Neural cell (in vitro differentiated cells): ENCODE results near the gene LRMDA. TPM values are rescaled to one million over a fixed set of nuclear protein-coding genes. Genes with fewer than 3 reads are reported as not detected.

ENCODE experiments used
- H2AFZ ChIP-seq: fragments of 200-600, 300-800 bp; sonication (generic), shearing (Covaris generic); 2 replicates; pipeline ENCODE4 v1.6.0; 2014; ENCODE audit warnings: low read depth, mild to moderate bottlenecking, antibody characterized with exemption, low read length, moderate library complexity
- H3F3A ChIP-seq: fragments of 200-600 bp; shearing (Covaris generic); 2 replicates; pipeline ENCODE4 v1.6.1; 2016; ENCODE audit warnings: mild to moderate bottlenecking, moderate library complexity, mixed read lengths, antibody characterized with exemption, low read length; ENCODE audit not compliant: insufficient read depth, poor library complexity, severe bottlenecking
- H3K27ac ChIP-seq: fragments of 200-600, 300-800 bp; sonication (generic), shearing (Covaris generic); 2 replicates; pipeline ENCODE4 v1.5.1; 2014; ENCODE audit warnings: mild to moderate bottlenecking, low read length, moderate library complexity
- H3K27me3 ChIP-seq: fragments of 300-800, 200-600 bp; sonication (generic), shearing (Covaris generic); 2 replicates; pipeline ENCODE4 v1.6.0; 2014; ENCODE audit warnings: mild to moderate bottlenecking, low read depth, low read length, moderate library complexity; ENCODE audit not compliant: insufficient read depth
- H3K36me3 ChIP-seq: fragments of 300-800, 200-600 bp; sonication (generic), shearing (Covaris generic); 2 replicates; pipeline ENCODE4 v1.5.1; 2014; ENCODE audit warnings: mild to moderate bottlenecking, antibody characterized with exemption, low read length, moderate library complexity; ENCODE audit not compliant: insufficient read depth
- H3K4me2 ChIP-seq: fragments of 300-800, 200-600 bp; sonication (generic), shearing (Covaris generic); 2 replicates; pipeline ENCODE4 v1.6.0; 2014; ENCODE audit warnings: mild to moderate bottlenecking, low read length
- H3K4me3 ChIP-seq: fragments of 300-800, 200-600 bp; sonication (generic), shearing (Covaris generic); 2 replicates; pipeline ENCODE4 v1.5.1; 2014; ENCODE audit warnings: mild to moderate bottlenecking, low read length, moderate library complexity
- H3K79me2 ChIP-seq: fragments of 200-600 bp; shearing (Covaris generic); replicated peaks from 2 replicates; pipeline ENCODE4 v1.6.0; 2014; ENCODE audit warnings: mild to moderate bottlenecking, low read length, moderate library complexity; ENCODE audit not compliant: insufficient read depth
- H3K9ac ChIP-seq: fragments of 300-800, 200-600 bp; sonication (generic), shearing (Covaris generic); 2 replicates; pipeline ENCODE4 v1.6.1; 2016; ENCODE audit warnings: mild to moderate bottlenecking, low read length, mixed read lengths
- H3K9me2 ChIP-seq: fragments of 200-600 bp; shearing (Covaris generic); 2 replicates; pipeline ENCODE4 v1.6.1; 2016; ENCODE audit warnings: mild to moderate bottlenecking, low read length, mixed read lengths; ENCODE audit not compliant: insufficient read depth
- H3K9me3 ChIP-seq: fragments of 200-600, 300-800 bp; sonication (generic), shearing (Covaris generic); 2 replicates; pipeline ENCODE4 v1.6.1; 2016; ENCODE audit warnings: mild to moderate bottlenecking, mixed run types, low read length, moderate library complexity, mixed read lengths
- H4K20me1 ChIP-seq: fragments of 200-600 bp; shearing (Covaris generic); 2 replicates; pipeline ENCODE4 v1.6.1; 2016; ENCODE audit warnings: mild to moderate bottlenecking, mixed run types; ENCODE audit not compliant: insufficient read depth
- EP300 ChIP-seq: fragments of 450-650 bp; conservative IDR thresholded peaks from 2 replicates; pipeline ENCODE4 v1.6.1; 2014; ENCODE audit warnings: antibody characterized with exemption, mild to moderate bottlenecking, moderate library complexity; ENCODE audit not compliant: poor library complexity, severe bottlenecking
- EZH2 ChIP-seq: fragments of 200-600, 300-800 bp; shearing (Covaris generic), sonication (generic); IDR thresholded peaks from 2 replicates; pipeline ENCODE4 v1.6.1; 2014; ENCODE audit warnings: antibody characterized with exemption, low read length, borderline replicate concordance, mild to moderate bottlenecking; ENCODE audit not compliant: insufficient read depth, poor library complexity, severe bottlenecking
- MXI1 ChIP-seq: fragments of 450-650 bp; conservative IDR thresholded peaks from 2 replicates; pipeline ENCODE4 v1.6.1; 2014; ENCODE audit warnings: antibody characterized with exemption, mild to moderate bottlenecking; ENCODE audit not compliant: poor library complexity, severe bottlenecking
- POLR2AphosphoS5 ChIP-seq: IDR thresholded peaks from 2 replicates; pipeline ENCODE4 v1.6.1; 2012
- RAD21 ChIP-seq: fragments of 450-650 bp; conservative IDR thresholded peaks from 2 replicates; pipeline ENCODE4 v1.6.1; 2014; ENCODE audit warnings: antibody characterized with exemption, mild to moderate bottlenecking, moderate library complexity
- REST ChIP-seq: IDR thresholded peaks from 2 replicates; pipeline ENCODE4 v1.6.1; 2012; ENCODE audit warnings: borderline replicate concordance
- SMC3 ChIP-seq: fragments of 450-650 bp; conservative IDR thresholded peaks from 2 replicates; pipeline ENCODE4 v1.6.1; 2014; ENCODE audit warnings: antibody characterized with exemption, mild to moderate bottlenecking, moderate library complexity; ENCODE audit not compliant: poor library complexity
- TAF1 ChIP-seq: IDR thresholded peaks from 2 replicates; pipeline ENCODE4 v1.6.1; 2012; ENCODE audit warnings: low read depth
- polyA plus RNA-seq: library from polyadenylated mRNA; depleted of rRNA; stranded (reverse); fragments of >200 nt; gene quantifications from 2 replicates; pipeline ENCODE4 v1.2.3, GENCODE V29; 2014
- TF ChIP-seq, protein P1 (sequence below): fragments of 450-650 bp; IDR thresholded peaks from 2 replicates; pipeline ENCODE4 v1.5.1; 2014; ENCODE audit warnings: antibody characterized with exemption, mild to moderate bottlenecking, moderate library complexity; ENCODE audit not compliant: poor library complexity, severe bottlenecking

Gene LRMDA
- polyA plus RNA-seq, 1 donor from 2014 or later, result 5.6 TPM

GRCh38 chr10:75771606-75772005 lies 340.2 kb downstream of the LRMDA start:
- Histone ChIP-seq H3K36me3 (no peaks in the 10 kb centered on the region), H3K9ac (no peak overlapping the region), H3K9me3 (no peaks in the 10 kb centered on the region), H3K27me3 (no peaks in the 10 kb centered on the region), H3F3A (no peaks in the 10 kb centered on the region), H3K79me2 (no peaks in the 10 kb centered on the region), H3K9me2 (no peaks in the 10 kb centered on the region), H3K27ac (no peak overlapping the region), H2AFZ (no peak overlapping the region), H4K20me1 (no peaks in the 10 kb centered on the region), H3K4me2 (no peak overlapping the region), H3K4me3 (no peak overlapping the region)
- TF ChIP-seq TAF1 (no peak), REST (no peak), EZH2 (no peak), RAD21 (no peak), EP300 (no peak), MXI1 (no peak)
- TF ChIP-seq, protein P1, sequence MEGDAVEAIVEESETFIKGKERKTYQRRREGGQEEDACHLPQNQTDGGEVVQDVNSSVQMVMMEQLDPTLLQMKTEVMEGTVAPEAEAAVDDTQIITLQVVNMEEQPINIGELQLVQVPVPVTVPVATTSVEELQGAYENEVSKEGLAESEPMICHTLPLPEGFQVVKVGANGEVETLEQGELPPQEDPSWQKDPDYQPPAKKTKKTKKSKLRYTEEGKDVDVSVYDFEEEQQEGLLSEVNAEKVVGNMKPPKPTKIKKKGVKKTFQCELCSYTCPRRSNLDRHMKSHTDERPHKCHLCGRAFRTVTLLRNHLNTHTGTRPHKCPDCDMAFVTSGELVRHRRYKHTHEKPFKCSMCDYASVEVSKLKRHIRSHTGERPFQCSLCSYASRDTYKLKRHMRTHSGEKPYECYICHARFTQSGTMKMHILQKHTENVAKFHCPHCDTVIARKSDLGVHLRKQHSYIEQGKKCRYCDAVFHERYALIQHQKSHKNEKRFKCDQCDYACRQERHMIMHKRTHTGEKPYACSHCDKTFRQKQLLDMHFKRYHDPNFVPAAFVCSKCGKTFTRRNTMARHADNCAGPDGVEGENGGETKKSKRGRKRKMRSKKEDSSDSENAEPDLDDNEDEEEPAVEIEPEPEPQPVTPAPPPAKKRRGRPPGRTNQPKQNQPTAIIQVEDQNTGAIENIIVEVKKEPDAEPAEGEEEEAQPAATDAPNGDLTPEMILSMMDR, result no peak

DNA sequence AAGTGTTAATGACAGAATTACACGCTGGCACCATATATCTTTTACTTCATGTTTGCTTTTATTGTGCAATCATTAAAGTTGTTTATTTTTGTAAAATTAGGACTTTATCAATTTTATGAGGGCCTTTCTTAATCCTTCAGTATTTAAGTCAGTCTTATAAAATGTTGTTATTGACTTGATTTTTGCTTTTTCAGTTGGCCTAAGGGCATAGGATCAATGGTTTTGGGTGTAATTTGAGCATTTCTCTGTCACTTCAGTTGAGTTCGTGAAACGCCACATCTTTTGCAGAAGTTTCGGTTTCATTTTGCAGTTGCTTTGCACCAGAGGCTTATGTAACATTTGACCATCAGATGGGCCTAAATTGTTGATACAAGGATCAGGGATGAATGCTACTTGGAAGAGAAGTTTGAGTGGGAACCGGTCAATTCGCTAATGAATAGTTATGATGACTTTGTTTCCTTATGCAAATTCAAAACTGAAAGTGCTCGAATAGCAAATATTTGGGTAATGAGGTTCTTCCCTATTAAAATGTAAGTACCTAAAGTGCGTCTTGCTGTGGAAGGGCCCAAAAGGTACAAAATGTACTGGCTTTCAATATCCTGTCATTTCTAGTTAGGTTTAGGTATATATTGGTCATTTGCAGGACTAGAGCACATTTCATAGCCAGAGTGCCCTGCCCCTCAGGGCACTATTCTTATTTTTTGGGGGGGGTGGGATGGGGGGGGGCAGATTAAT lies 340.9 kb downstream of the LRMDA start:
- Histone ChIP-seq H4K20me1 (no peaks in the 10 kb centered on the region), H3K79me2 (no peaks in the 10 kb centered on the region), H3K9me2 (no peaks in the 10 kb centered on the region), H2AFZ (no peak overlapping the region), H3F3A (no peaks in the 10 kb centered on the region), H3K9me3 (no peaks in the 10 kb centered on the region), H3K4me3 (no peak overlapping the region), H3K36me3 (no peaks in the 10 kb centered on the region), H3K27ac (no peak overlapping the region), H3K9ac (no peak overlapping the region), H3K4me2 (no peak overlapping the region), H3K27me3 (no peaks in the 10 kb centered on the region)
- TF ChIP-seq RAD21, result no peak
- TF ChIP-seq EP300, result no peak
- no peak for TF ChIP-seq POLR2AphosphoS5
- no peak for TF ChIP-seq SMC3
- TF ChIP-seq, protein P1, result no peak
